Activated B cell treated with CpG ODN at 0.5 μM for 24 hours (primary cell): ENCODE measurements around the gene VRK3. TPM values are rescaled to one million over a fixed set of nuclear protein-coding genes. Genes with fewer than 3 reads are reported as not detected.

Experiments
- ATAC-seq: fragments of 200-7000 bp; cut with Tn5 transposase; one replicate; pipeline ENCODE4 v1.10.0; 2021; ENCODE audit warnings: low read depth, mild to moderate bottlenecking, moderate library complexity
- CTCF ChIA-PET: fragments of 350-600 bp; sonication (Branson Sonifier 250); formaldehyde crosslinking; loops from one replicate; lab custom pipeline; 2021; ENCODE audit warnings: antibody characterized with exemption; lab: Charles Lee
- POLR2A ChIA-PET: fragments of 350-600 bp; sonication (Branson Sonifier 250); formaldehyde crosslinking; loops from one replicate; lab custom pipeline; 2021; ENCODE audit warnings: antibody characterized with exemption; lab: Charles Lee
- DNase-seq: peaks from one replicate; pipeline ENCODE4 v3.0.0; 2022
- H3K27ac Mint-ChIP-seq: one replicate; pipeline ENCODE4 v1.8.0; 2020; ENCODE audit warnings: mixed read lengths
- H3K27me3 Mint-ChIP-seq: one replicate; pipeline ENCODE4 v1.8.0; 2021; ENCODE audit warnings: mixed read lengths
- H3K36me3 Mint-ChIP-seq: one replicate; pipeline ENCODE4 v1.8.0; 2021; ENCODE audit warnings: low read depth, mixed read lengths
- H3K4me1 Mint-ChIP-seq: one replicate; pipeline ENCODE4 v1.8.0; 2021; ENCODE audit warnings: mixed read lengths
- H3K4me3 Mint-ChIP-seq: one replicate; pipeline ENCODE4 v1.8.0; 2020; ENCODE audit warnings: mild to moderate bottlenecking, mixed read lengths
- H3K9me3 Mint-ChIP-seq: one replicate; pipeline ENCODE4 v1.8.0; 2020; ENCODE audit warnings: mixed read lengths
- intact Hi-C: fragments of 100-400 bp; cut with micrococcal nuclease; formaldehyde crosslinking; loops from one replicate; pipeline ENCODE4 v1.15.1; 2024
- total RNA-seq: library from RNA; stranded (reverse); gene quantifications from 2 replicates; pipeline ENCODE4 v1.2.3, GENCODE V29; 2022
- TF ChIP-seq, protein P1 (sequence below): fragments of 200-600 bp; IDR thresholded peaks from one replicate; pipeline ENCODE4 v1.8.0; 2022; ENCODE audit warnings: antibody characterized with exemption, mild to moderate bottlenecking

Gene VRK3
- total RNA-seq, 1 donor from 2014 or later, result 82.6 TPM

DNA sequence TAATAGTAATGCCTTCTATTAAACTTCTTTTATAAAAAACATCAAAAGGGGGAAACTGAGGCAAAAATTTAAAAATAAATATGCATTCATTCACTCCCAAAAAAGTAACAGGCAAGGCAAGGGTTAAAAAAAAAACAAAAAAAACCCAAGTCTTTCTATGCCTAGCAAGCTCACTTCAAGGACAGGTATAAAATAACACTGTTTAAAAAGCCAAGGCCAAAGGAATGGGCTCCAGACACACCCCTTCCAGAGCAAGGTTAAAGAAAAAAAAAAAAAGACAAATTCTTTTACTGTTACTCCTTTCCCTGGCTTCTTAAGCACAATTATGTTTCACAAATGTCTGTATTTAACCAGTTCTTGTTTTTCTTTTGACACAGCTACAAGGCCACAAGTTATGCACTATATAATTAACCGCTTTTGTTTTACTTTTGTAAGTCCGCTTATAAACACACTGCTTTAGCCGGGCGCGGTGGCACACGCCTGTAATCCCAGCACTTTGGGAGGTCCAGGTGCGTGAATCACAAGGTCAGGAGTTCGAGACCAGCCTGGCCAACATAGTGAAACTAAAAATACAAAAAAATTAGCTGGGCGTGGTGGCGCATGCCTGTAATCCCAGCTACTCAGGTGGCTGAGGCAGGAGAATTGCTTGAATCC lies 67.8 kb downstream of the VRK3 start:
- peaks cover 16% of the 10 kb centered on the region for H3K4me1 Mint-ChIP-seq
- H3K27me3 Mint-ChIP-seq, result peaks cover 18% of the 10 kb centered on the region
- no peak overlapping the region for H3K4me3 Mint-ChIP-seq
- intact Hi-C loops, result no loop called here
- ATAC-seq (no peak), DNase-seq (no peak)
- POLR2A ChIA-PET, result no interaction called here
- H3K27ac Mint-ChIP-seq, result no peak overlapping the region
- CTCF ChIA-PET, result no interaction called here
- peaks cover 2% of the 10 kb centered on the region for H3K9me3 Mint-ChIP-seq
- H3K36me3 Mint-ChIP-seq, result no peaks in the 10 kb centered on the region
- TF ChIP-seq, protein P1, sequence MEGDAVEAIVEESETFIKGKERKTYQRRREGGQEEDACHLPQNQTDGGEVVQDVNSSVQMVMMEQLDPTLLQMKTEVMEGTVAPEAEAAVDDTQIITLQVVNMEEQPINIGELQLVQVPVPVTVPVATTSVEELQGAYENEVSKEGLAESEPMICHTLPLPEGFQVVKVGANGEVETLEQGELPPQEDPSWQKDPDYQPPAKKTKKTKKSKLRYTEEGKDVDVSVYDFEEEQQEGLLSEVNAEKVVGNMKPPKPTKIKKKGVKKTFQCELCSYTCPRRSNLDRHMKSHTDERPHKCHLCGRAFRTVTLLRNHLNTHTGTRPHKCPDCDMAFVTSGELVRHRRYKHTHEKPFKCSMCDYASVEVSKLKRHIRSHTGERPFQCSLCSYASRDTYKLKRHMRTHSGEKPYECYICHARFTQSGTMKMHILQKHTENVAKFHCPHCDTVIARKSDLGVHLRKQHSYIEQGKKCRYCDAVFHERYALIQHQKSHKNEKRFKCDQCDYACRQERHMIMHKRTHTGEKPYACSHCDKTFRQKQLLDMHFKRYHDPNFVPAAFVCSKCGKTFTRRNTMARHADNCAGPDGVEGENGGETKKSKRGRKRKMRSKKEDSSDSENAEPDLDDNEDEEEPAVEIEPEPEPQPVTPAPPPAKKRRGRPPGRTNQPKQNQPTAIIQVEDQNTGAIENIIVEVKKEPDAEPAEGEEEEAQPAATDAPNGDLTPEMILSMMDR, result no peak

DNA sequence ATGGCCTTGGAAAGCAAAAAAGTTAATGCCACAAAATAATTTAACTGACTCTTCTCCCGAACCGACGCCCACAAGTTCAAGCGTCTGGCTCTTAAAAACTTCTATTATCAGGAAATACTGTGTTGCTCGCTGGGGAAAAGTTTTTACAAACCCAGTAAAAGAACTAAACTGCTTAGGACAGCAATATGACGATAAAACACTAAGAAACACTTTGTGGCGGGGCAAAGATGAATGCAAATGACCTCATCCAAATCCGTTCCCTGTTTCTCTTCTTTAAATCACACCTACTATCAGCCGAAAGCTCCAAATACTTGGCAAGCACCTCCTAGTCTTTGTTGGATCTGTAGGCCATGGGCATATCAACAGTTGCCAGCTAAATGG lies 69.1 kb downstream of the VRK3 start:
- no peak for ATAC-seq
- intact Hi-C loops, result no loop called here
- no peaks in the 10 kb centered on the region for H3K9me3 Mint-ChIP-seq
- no peaks in the 10 kb centered on the region for H3K36me3 Mint-ChIP-seq
- TF ChIP-seq, protein P1, result no peak
- H3K27me3 Mint-ChIP-seq, result peaks cover 21% of the 10 kb centered on the region
- DNase-seq, result no peak
- ChIA-PET POLR2A (no interaction called here), CTCF (interaction anchor here (0.8 kb wide), 1 partner anchor 101 kb away, joined by 3 read pairs; no protein-coding TSS in a partner anchor)
- peaks cover 18% of the 10 kb centered on the region for H3K4me1 Mint-ChIP-seq
- H3K27ac Mint-ChIP-seq, result no peak overlapping the region
- H3K4me3 Mint-ChIP-seq, result no peak overlapping the region

DNA sequence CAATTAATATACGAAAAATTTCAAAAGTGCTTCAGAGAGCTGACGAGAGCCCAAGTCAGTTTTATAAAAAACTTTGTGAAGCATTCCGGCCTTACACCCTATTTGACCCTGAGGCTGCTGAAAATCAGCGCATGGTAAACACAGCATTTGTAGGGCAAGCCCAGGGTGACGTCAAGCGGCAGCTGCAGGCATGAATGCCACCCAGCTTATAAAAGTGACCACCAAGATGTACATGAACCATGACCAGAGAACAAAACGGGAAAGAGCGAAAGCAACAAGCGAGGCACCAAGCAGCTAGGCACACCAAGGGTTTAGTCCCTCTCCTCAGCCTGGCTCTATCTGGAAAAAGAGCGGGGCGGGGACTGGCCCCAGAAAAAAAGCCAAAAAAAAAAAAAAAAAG lies 70.2 kb downstream of the VRK3 start:
- intact Hi-C loops, result no loop called here
- H3K9me3 Mint-ChIP-seq, result no peaks in the 10 kb centered on the region
- TF ChIP-seq, protein P1, result no peak
- ATAC-seq (no peak), DNase-seq (no peak)
- H3K27me3 Mint-ChIP-seq, result peaks cover 26% of the 10 kb centered on the region
- H3K27ac Mint-ChIP-seq, result no peak overlapping the region
- POLR2A ChIA-PET, result no interaction called here
- CTCF ChIA-PET, result no interaction called here
- no peaks in the 10 kb centered on the region for H3K36me3 Mint-ChIP-seq
- H3K4me1 Mint-ChIP-seq, result peaks cover 19% of the 10 kb centered on the region
- no peak overlapping the region for H3K4me3 Mint-ChIP-seq

DNA sequence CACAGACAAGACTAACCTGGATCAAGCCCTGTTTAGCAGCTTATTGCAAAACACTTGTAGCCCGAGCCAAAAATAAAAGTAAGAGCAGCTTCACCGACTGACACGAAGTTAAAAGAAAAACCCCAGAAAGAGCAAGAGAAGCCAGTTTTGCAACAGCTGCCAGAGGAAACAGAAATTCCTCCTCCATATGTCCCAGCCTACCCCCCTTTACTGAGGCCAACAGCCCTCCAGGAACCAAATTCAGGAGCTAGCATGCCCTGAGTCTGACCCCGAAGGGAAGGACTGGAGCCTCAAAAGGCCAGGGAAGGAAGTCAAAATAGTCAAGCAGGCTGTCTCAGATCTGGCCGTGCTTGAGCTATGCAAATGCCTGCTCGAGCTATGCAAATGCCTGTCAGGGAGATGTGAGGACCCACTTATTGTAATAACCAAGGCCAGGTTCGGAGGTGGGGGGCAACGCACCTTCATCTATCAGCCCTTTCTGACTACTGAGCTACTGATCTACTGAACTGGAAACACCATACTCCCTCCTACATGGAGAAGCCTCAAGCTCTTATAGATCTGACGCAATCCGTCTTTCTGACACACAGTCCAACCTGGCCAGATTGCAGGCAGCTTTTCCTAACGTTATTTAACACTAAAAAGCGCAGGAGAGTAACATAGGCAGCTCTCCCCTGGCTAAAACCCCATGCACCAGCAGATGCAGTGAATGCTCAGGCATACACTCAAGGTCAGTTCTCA lies 70.9 kb downstream of the VRK3 start:
- Mint-ChIP-seq H3K27me3 (peaks cover 28% of the 10 kb centered on the region), H3K27ac (no peak overlapping the region), H3K4me3 (no peak overlapping the region), H3K9me3 (no peaks in the 10 kb centered on the region), H3K4me1 (peaks cover 19% of the 10 kb centered on the region), H3K36me3 (no peaks in the 10 kb centered on the region)
- CTCF ChIA-PET, result no interaction called here
- no peak for ATAC-seq
- DNase-seq, result no peak
- TF ChIP-seq, protein P1, result no peak
- intact Hi-C loops, result no loop called here
- POLR2A ChIA-PET, result interaction anchor here (0.6 kb wide), 1 partner anchor 21 kb away, joined by 5 read pairs; no protein-coding TSS in a partner anchor

DNA sequence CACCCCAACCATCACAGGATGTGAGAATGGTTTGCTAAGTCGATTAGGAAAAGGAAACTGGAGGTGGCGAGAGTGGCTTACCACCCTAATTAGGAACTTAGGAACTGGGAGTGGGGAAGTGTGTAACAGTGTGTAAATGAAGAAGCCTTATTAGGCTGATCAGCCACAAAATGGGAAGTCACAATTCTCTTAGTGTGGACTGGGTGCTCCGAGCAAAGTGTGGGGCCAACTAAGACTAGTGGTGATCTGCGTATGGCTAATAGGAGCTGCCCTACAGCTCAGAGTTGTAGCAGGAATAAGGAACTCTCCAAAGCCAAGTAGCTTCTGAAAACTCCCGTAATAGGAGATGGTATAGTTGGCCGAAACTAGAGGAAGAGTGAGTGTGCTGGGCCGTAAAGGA lies 71.8 kb downstream of the VRK3 start:
- DNase-seq (no peak), ATAC-seq (no peak)
- TF ChIP-seq, protein P1, result no peak
- intact Hi-C loops, result no loop called here
- POLR2A ChIA-PET, result interaction anchor here (0.5 kb wide), 1 partner anchor 458 kb away, joined by 3 read pairs; no protein-coding TSS in a partner anchor
- Mint-ChIP-seq H3K4me1 (peaks cover 19% of the 10 kb centered on the region), H3K36me3 (no peaks in the 10 kb centered on the region), H3K27me3 (peaks cover 28% of the 10 kb centered on the region), H3K4me3 (no peak overlapping the region), H3K9me3 (no peaks in the 10 kb centered on the region), H3K27ac (no peak overlapping the region)
- CTCF ChIA-PET, result no interaction called here
